Neural progenitor cell (in vitro differentiated cells): ENCODE measurements around the gene SIGLEC9.
A peak's percentile ranks its signal among the peaks of the same experiment; 100 is the strongest.

Experiments
- EZH2 ChIP-seq: fragments of 200-600 bp; sonication (generic); IDR thresholded peaks from 2 replicates; pipeline ENCODE4 v1.6.1; 2017; ENCODE audit warnings: antibody characterized with exemption, mild to moderate bottlenecking, moderate library complexity
- TF ChIP-seq, protein P1 (sequence below): fragments of 200-600 bp; sonication (generic); IDR thresholded peaks from 2 replicates; pipeline ENCODE4 v1.5.1; 2017; ENCODE audit warnings: antibody characterized with exemption, mild to moderate bottlenecking

DNA sequence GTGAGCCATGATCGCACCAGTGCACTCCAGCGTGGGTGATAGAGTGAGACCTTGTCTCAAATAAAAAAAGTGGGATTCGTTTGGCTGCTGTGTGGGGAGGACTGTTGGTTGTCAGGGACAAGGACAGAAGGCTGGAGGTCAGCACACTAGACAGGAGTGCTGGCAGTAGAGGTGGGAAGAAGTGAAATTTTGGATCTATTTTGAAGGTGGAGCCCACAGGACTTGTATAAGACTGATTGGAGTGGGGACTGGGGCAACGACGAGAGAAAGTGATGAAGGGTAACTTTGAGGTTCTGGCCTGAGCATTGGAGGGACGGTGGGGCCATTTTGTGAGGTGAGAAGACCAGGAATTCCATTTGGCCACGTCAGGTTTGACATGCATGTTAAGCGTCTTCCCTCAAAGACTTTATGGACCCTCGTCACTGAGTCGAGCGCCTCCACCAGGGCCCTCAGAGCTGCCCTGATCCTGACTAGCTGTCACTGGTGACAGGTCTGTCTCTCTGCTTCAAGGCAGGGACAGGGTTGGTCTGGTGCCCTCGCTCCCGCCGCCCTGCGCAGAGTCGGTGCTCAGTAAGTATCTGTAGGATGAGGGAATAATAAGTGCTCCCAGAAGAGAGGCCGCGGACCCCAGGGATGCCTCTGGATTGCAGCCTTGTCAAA, 17.2 kb upstream of the SIGLEC9 start:
- TF ChIP-seq, protein P1, sequence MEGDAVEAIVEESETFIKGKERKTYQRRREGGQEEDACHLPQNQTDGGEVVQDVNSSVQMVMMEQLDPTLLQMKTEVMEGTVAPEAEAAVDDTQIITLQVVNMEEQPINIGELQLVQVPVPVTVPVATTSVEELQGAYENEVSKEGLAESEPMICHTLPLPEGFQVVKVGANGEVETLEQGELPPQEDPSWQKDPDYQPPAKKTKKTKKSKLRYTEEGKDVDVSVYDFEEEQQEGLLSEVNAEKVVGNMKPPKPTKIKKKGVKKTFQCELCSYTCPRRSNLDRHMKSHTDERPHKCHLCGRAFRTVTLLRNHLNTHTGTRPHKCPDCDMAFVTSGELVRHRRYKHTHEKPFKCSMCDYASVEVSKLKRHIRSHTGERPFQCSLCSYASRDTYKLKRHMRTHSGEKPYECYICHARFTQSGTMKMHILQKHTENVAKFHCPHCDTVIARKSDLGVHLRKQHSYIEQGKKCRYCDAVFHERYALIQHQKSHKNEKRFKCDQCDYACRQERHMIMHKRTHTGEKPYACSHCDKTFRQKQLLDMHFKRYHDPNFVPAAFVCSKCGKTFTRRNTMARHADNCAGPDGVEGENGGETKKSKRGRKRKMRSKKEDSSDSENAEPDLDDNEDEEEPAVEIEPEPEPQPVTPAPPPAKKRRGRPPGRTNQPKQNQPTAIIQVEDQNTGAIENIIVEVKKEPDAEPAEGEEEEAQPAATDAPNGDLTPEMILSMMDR, result peak; percentile 7
- no peak for TF ChIP-seq EZH2
